PC-9 (cell line): ENCODE results near the gene SIGLEC12.

Source experiments
- EZH2 ChIP-seq: fragments of 200-600 bp; sonication (generic); IDR thresholded peaks from 2 replicates; pipeline ENCODE4 v1.8.0; 2017; ENCODE audit warnings: antibody characterized with exemption, low read depth
- TF ChIP-seq, protein P1 (sequence below): fragments of 200-600 bp; sonication (generic); conservative IDR thresholded peaks from 2 replicates; pipeline ENCODE4 v1.6.1; 2017; ENCODE audit warnings: mixed run types, antibody characterized with exemption, mild to moderate bottlenecking, moderate library complexity

DNA sequence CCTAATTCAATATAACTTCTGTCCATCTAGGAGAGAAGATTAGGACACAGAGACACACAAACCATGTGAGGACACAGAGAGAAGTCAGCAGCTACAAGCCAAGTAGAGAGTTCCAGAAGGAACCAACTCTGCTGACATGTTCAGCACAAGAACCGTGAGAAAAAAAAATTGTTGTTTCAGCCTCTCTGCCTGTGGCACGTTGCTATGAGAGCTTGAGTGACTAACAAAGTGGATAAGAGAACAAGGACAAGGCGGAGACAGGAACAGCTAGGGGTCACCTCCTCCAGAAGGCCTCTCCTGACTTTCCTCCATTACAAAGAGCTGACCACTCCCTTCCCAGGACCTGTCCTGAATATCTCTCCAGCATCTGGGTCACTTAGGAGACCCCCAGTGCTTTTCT is 5.6 kb upstream of the SIGLEC12 start:
- TF ChIP-seq, protein P1, sequence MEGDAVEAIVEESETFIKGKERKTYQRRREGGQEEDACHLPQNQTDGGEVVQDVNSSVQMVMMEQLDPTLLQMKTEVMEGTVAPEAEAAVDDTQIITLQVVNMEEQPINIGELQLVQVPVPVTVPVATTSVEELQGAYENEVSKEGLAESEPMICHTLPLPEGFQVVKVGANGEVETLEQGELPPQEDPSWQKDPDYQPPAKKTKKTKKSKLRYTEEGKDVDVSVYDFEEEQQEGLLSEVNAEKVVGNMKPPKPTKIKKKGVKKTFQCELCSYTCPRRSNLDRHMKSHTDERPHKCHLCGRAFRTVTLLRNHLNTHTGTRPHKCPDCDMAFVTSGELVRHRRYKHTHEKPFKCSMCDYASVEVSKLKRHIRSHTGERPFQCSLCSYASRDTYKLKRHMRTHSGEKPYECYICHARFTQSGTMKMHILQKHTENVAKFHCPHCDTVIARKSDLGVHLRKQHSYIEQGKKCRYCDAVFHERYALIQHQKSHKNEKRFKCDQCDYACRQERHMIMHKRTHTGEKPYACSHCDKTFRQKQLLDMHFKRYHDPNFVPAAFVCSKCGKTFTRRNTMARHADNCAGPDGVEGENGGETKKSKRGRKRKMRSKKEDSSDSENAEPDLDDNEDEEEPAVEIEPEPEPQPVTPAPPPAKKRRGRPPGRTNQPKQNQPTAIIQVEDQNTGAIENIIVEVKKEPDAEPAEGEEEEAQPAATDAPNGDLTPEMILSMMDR, result no peak
- no peak for TF ChIP-seq EZH2
